ENCODE results near the gene SCRN2.

SCRN2 gene

GRCh38 chr17:47844814-47845715 lies 4.0 kb upstream of the SCRN2 start:
- no peak for DNase-seq

GRCh38 chr17:47844227-47844626 lies 3.2 kb upstream of the SCRN2 start:
- no peak for DNase-seq

- no peak for DNase-seq
These were observed 2.3 kb upstream of the SCRN2 start for GRCh38 chr17:47843391-47843730.

GRCh38 chr17:47841488-47842291 lies 617 bp upstream of the SCRN2 start:
- no peak for DNase-seq

GRCh38 chr17:47840001-47840741 lies 902 bp downstream of the SCRN2 start:
- DNase-seq = no peak

GRCh38 chr17:47839071-47839470 lies 2.0 kb downstream of the SCRN2 start:
- no peak for DNase-seq

GRCh38 chr17:47838636-47839035 lies 2.4 kb downstream of the SCRN2 start:
- DNase-seq = no peak

- DNase-seq = no peak
These were observed 3.6 kb downstream of the SCRN2 start for GRCh38 chr17:47837401-47838039.

- DNase-seq = no peak
These were observed 4.5 kb downstream of the SCRN2 start for GRCh38 chr17:47836601-47837000.

- DNase-seq = peak in 1 of 6 experiments; percentile 11
These were observed 6.3 kb downstream of the SCRN2 start for GRCh38 chr17:47834756-47835155.

- no peak for DNase-seq
These were observed 9.1 kb downstream of the SCRN2 start for GRCh38 chr17:47831934-47832327.

- DNase-seq = peak; percentile 83 to 93 (median 86)
These were observed 9.8 kb downstream of the SCRN2 start, which contains the start of the genes LRRC46 and MRPL10 for GRCh38 chr17:47831003-47831933. LRRC46 (plus strand) TSS chr17:47831670; CDS start chr17:47831990, 320 bp downstream. MRPL10 (minus strand) TSS chr17:47831541; CDS start chr17:47831511, 30 bp downstream.

- no peak for DNase-seq
These were observed 10.6 kb downstream of the SCRN2 start for GRCh38 chr17:47830396-47831002.

- no peak for DNase-seq
These were observed 11.2 kb downstream of the SCRN2 start for GRCh38 chr17:47829870-47830269.

GRCh38 chr17:47823519-47823918 lies 17.6 kb downstream of the SCRN2 start:
- no peak for DNase-seq

GRCh38 chr17:47822785-47823184 lies 18.3 kb downstream of the SCRN2 start:
- no peak for DNase-seq

- DNase-seq = peak; percentile 35 to 66 (median 54)
These were observed 19.4 kb downstream of the SCRN2 start, which contains the start of gene OSBPL7 for GRCh38 chr17:47821424-47822391. OSBPL7 (minus strand) TSS chr17:47821794; CDS start chr17:47820278, 1,516 bp downstream.

GRCh38 chr17:47821031-47821423 lies 20.0 kb downstream of the SCRN2 start:
- DNase-seq = no peak

- DNase-seq = no peak
These were observed 20.9 kb downstream of the SCRN2 start for GRCh38 chr17:47820033-47820789.
